Kasumi-1 (cell line): Measurements from ENCODE around the gene FAM217B.

Experiments used
- DNase-seq, 2 experiments: peaks; one replicate each; lab custom pipeline; 2025; lab: John Stamatoyannopoulos, UW

The FAM217B gene, protein sequence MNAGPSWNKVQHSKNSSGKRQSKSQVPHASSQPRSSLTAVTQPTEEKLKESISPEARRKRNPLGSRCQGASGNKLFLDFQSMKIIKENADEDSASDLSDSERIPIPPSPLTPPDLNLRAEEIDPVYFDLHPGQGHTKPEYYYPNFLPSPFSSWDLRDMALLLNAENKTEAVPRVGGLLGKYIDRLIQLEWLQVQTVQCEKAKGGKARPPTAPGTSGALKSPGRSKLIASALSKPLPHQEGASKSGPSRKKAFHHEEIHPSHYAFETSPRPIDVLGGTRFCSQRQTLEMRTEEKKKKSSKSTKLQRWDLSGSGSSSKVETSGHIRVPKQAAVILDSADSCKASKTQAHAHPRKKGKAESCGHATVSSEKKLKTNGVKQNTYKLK

DNA sequence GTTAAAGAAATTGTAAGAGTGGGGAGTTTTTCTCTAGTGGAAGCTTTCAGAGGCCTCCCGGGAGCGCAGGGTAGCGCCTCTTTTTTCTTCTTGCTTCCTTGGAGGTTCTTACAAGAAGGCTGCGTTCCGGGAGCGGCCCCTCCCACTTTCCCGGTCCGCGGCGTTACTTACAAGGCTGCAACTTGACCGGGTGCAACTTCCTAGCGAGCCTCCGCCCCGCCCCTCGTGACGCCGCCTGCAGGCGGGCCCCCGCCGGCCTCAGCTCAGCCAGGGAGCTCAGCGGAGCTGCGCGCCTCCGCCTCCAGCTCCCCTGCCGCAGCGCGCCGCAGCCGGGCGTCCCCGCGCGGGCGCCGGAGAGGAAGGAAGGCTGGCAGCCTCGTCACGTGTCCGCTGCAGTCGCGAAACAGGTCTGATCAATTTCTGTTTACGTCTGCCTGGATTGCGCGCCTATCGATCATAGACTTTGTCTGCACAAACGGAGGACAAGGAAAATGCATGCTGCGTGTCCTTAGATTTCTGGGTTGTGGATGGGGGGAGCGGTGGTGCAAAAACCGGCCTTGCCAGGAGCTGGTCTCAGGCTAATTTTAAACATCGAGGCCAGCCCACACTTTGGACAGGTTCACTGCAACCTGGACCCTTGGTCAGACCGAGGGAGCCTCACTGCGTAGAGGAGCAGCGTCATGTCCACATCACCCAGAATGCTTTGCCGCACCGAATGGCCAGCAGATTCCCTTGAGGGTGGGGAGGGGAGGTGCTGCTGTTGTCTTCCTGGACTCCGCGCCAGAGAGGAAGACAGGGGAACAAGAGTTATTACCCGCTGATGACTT, at the start of gene FAM217B, which contains the start of gene PPP1R3D:
Gene FAM217B (plus strand): TSS at position 261 of the 827 bp plus-strand sequence. CDS start 3,555 bp downstream, outside the sequence.
Gene PPP1R3D (minus strand): TSS at position 177 of the 827 bp plus-strand sequence. CDS start 374 bp downstream, outside the sequence.
- DNase-seq: peak; percentile 92 to 94

DNA sequence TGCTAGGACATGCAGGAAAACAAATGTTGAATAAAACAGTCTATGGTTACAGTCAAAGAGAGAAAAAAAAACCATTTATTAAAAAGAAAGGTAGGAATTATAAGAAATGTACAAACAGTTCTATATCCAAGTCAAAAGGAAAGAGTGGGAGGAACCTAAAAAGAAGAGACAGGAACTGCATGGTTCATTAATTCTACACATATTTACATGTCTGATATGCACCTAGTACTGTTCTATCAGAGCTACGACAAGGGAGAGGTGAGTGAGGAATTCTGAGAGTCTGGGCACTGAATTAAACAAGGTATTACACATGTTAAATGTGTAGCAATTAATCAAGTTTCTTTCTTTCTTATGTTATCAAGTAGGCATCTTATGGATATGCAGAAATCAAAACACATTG, 48.6 kb upstream of the FAM217B start:
- no peak for DNase-seq

DNA sequence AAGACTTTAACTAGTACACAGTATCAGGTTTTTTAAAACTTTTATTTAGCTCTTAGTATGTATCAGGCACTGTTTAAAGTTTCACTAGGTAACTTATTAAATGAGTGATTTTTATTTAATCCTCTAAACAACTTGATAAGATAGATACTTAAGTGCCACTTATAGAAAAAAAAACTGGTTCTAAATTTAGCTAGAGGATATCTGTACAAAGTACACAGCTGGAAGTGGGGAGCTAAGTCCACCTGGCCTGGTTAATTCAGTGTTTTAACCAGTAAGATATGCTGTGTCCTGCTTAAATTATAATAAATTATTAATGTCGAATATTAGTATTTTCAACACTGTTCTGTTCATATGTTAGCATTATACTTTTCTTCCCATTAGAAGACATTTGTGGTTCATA, 44.3 kb upstream of the FAM217B start:
- DNase-seq: no peak

DNA sequence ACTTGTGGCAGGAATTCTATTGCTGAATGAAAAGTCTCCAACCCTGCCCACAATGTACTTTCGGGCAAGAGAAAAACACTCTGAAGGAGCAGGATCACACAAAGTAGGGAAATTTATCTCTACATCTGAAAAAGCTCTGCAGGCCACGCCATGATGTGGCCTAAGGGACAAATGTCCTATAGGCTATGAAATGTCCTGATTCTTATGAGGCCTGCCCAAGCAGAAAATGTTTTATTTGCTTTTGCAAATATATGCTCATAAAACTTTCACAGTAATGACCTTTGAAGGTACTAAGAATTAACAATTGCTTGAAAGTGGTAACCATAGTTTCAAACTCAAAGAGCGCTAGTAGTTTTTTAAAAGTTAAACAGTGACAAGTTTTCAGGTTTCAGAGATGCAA, 37.7 kb upstream of the FAM217B start:
- no peak for DNase-seq

DNA sequence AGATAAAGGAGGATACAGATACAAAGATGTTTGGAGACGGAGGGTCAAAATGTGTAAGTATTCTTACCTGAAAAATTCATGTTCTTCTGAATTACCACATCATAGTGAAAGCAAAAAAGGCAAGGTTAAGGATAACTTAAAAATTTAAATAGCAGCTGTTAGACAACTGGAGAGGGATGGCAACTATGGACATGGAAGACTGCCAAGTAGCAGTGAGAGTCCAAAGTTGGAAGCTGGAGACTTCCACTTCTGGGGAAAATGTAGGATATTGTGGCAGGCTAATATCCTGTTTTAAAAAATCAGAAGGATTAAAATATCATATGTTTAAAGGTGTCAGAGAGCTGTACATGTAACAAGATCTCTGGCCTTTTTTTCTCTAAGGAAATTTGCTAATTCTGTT, 36.6 kb upstream of the FAM217B start:
- DNase-seq: no peak

DNA sequence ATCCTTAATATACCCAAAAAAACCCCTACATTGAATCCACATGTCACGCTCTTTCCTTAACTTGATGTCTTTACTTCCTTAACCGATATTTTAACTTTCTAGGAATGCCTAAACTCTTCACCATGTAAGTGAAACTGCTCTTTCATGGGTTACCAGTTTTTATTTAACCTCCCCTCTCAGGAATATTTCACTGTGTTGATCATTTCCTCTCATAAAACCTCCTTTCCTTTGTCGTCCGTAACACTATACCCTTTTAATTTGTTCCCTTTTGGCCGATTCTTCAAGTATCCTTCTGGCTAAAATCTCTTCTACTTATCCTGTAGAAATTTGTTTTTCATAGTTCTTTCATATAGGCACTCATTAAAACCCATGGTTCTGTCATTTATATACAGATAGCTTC, 31.3 kb upstream of the FAM217B start:
- no peak for DNase-seq

DNA sequence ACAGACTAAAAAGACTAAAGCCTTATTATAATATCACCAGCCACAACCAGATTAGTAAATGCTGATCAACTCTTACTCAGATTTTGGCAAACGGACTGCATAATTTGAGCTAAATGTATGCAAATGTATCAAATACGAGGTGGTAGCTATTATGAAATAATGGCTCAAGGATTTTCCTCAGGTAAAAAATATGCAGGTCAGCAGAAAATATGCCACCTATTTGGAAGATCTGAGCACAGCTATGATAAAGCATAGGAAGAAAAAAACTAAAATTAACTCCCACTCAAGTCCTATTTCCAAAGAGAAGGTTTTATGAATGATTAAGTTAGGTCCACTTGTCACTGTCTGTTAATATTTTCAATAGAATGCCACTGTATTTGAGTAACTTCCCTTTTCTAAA, 29.1 kb upstream of the FAM217B start:
- DNase-seq: no peak

DNA sequence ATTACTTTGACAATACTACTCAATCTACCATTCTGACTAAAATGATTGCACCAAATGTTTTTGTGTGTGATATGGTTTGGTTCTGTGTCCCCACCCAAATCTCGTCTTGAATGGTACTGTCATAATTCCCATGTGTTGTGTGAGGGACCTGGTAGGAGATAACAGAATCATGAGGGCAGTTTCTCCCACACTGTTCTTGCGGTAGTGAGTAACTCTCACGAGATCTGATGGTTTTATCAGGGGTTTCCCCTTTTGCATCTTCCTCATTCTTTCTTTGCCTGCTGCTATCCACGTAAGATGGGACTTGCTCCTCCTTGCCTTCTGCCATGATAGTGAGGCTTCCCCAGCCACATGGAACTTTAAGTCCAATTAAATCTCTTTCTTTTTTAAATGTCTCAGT, 27.6 kb upstream of the FAM217B start:
- peak in 1 of 2 experiments; percentile 9 for DNase-seq

DNA sequence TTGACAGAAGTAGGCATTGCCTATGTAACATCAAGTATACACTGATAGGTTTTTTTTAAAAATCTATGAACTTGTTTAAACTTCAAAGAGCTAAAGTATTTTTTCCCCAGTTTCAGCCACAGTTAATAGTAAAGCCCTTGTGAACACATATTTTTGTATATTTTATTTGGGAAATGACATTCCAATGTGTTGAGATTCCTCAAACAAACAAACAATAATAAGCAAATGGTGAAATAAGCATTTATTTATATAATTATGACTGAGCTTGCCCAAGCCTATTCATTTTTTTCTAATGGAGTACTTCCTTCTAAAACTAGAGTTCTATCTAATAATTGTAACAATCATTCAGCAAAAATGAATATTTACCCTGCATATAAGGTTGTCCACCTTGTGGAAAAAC, 19.2 kb upstream of the FAM217B start:
- DNase-seq: no peak

DNA sequence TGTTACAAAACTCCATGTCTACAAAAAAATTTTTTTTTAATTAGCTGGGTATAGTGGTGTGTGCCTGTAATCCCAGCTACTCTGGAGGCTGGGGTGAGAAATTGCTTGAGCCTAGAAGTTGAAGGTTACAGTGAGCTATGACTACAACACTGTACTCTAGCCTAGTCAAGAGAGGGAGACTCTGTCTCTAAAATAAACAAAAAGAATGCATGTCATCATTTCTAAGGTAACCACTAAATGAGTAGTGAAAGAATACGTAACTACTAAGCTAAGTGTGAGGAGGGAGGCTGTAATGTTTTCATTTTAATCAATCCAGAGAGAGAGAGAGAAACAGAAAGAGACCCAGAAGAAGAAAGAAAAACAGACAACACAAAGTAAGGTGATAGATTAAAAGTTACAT, 16.7 kb upstream of the FAM217B start:
- DNase-seq: no peak

DNA sequence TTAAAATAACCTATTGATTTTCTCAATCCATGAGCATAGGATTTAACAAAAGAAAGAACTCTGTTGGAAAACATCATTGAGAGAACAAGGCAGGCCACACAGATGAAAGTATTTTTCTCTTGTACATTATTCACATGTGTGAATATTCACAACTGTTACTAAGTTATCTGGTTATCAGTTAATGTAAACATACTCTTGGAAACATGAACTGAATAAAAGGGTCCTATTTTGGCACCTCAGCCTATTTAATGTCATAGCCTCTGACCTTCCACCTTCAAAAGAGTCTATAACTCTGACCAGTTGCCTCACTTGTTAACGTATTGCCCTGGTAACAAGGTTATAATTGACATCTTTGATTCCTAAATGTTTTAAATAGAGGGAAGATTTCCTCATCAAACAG, 14.8 kb upstream of the FAM217B start:
- no peak for DNase-seq

DNA sequence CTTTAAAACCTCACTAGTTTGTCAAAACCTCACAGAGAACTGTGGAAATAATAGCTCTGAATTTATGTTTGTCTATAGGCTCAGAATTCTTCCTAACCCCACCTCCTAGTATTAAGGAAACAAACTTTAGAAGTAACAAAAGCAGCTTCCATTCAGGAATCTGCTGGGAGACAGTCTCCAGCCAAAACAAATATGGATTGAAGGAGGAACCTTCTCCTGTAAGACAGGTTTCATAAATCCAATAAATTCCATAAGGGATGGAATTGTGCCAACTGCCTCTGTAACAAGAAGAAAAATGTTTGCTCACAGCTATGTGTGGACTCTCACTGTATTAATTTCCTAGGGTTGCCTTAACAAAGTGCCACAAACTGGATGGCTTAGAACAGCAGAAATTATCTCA, 14.3 kb upstream of the FAM217B start:
- DNase-seq: no peak

DNA sequence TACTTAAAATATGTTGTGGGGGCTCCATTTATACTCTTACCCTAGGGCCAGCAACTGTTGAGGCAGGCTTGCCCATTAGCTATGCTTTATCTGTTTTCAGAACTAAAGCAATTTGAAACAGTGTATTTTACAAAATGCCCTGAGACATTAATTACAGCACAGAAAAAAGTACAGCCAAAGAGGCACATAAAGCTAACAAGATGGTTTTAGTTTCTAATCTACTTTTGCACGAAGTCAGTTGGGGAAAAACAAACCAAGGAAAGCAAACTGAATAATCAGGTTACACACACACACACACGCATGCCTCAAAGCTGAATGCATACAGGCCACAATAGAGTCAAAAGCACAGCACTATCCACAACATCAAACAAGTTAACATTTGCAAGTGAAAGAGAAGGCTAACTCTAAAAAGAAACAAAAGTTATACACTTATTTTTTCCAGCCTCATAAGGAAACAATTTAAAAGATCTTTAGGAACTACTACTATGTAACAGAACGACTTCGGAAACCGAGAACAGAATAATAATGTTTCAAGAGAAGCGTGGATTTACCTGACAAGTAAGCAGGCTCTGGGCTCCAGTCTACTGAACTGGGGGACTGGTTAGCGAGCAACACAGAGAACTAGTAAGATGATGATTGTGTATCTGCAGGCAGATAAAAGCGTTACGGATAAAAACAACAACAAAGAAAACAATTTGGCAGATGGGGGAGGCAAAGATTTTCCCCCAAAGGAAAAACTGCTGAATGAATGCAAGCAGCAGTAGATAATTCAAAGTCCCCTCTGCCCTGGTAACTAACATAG, 8.5 kb upstream of the FAM217B start:
- no peak for DNase-seq

DNA sequence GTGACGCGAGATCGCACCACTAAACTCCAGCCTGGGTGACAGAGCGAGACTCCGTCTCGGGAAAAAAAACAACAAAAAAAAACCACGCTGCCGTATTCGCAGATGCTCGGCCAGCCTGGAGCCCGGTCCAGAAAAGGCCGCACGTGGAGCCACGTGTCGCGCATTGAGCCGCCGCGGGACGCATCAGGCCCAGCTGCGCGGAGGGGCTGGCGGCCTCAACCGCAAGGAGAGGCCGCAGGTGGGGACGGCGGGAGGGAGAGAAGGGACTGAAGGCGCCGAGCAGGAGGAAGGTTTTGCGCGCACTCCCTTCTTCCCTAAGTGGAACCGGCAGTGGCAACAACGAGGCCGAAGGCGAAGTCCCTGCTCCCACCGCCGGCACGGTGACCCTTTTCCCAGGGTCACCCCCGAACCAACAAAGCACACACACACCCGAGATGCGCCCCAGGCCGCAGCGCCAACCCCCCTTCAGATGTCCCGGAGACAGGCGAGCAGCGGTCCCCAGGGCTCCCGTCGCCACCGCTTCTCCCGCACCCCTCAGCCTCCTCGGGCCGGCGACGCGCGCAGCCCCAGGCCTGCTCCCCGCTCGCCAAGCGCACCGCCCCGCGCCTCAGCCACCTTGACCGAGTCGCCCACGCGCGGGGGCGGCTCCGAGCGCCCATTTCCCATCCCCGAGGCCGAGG, 7.4 kb upstream of the FAM217B start:
- DNase-seq: no peak

DNA sequence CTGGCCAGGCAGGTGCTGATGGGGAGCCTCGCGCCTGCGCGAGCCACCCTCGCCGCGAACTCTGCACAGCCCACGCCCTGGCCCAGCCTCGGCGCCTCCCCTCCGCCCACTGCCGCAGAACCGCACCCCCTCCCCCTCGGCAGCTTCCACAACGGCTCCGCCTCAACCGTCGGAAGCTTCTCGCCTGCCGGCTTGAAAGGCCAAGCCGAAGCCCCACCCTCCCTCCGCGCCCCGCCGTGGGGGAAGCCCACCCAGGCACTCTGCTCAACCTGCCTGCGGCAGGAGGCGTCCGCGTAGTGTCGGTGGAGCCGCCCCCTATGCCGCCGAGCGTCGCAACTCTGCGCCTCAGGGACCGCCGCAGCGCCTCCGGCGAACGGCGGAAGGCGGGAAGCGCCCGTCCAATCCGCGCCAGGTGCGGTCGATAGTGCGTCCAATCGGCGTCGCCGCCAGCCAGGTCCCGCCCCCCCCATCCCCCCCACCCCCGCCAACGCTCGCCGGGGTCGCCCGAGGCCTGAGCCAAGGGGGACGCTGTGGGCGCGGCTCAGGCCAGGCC, 6.8 kb upstream of the FAM217B start, which contains the start of gene SYCP2:
Gene SYCP2 (minus strand): TSS at position 342 of the 553 bp plus-strand sequence. CDS start 11,224 bp downstream, outside the sequence.
- peak; percentile 43 to 45 for DNase-seq

DNA sequence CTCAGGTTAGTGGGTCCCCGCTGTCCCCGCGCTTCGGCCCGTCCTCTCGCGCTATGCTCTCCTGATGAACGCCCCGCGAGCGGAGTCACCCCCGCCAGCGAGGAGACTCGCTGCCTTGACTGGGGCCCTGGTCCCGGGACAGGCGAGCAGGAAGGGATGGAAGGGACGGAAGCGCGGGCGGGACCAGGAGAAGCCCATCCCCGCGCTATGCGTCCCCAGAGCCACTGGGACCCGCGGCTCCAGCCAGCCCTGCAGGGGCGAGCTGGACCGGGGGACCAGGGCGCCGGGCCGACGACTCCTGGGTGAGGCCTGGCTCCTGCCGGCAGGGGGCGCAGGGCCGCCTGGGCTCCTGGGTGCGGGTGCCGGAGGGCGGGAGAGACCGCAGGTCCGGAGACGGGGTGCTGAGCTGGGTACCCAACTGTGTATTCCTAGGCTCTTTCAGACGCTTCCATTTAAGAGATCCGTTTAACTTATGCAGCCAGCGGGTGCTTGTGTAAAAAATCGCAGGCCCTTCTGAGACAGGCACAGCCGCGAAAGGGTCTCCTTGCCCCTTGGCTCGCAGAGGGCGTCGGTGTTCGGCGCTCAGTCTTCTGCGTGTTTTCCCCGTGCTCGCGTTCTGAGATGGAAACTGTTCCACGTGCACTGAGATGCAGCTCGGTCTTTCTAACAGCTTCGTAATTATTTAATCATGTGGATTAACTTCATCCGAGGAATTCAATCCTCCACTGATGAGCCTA, 6.2 kb upstream of the FAM217B start:
- peak; percentile 62 to 72 for DNase-seq

DNA sequence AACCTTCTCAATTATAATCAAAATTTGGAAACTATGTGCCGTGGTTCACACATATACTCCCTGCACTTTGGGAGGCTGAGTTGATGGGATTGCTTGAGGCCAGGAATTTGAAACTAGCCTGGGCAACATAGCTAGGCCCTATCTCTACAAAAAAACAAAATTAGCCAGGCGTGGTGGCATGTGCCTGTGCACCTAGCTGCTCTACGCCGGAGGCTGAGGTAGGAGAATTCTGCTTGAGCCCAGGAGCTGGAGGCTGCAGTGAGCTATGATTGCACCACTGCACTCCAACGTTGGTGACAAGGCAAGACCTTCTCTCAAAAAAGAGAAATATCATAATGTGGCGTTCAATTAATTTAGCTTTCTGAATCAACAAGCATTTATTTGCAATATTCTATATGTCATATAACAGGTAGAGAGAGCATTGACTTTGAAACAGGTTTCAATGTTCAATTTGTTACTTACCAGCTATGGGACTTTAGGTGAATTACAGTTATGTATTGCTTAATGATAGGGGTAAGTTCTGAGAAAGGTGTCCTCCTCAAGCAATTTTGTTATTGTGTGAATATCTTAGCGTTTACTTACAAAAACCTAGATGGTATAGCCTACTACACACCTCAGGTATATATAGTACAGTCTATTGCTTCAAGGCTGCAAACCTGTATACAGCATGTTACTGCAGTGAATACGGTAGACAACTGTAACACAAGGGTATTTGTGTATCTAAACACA, 4.6 kb upstream of the FAM217B start:
- no peak for DNase-seq

DNA sequence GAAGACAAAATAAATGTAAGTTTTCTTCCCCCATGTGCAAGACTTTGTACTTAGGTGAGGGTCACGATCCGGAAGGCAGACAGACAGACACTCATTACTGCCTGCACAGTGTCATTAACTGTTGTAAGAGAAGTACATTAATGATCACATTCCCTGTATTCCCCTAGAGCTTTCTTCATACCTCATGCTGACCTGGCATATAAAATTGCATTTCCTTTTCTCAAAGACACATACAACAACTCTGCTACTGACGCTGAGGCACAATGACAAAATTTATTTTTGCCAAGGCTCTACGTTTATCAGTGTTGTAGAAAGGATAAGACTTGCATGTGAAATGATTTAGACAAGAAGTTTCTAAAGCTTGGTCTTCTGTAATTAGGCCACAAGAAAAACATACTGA, 3.8 kb upstream of the FAM217B start:
- DNase-seq: no peak

DNA sequence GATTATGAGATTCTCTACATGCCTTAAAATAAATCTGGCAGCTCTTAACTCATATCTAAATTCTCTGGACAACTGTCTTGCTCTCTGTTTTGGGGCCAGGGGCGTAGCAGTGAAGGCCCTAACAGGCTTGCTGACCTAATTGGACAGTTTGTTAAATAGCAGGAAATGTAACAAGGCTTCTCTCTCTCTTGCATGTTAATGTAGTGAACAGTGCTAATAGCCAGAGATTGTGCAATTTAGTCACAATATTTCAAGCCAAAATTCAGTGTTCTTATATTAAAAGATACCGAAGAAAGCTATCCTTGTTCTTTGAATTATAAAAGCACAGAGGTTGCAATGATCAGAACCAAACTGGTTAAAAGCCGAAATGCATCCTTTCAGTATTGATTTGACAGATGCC, 3.0 kb upstream of the FAM217B start:
- no peak for DNase-seq

DNA sequence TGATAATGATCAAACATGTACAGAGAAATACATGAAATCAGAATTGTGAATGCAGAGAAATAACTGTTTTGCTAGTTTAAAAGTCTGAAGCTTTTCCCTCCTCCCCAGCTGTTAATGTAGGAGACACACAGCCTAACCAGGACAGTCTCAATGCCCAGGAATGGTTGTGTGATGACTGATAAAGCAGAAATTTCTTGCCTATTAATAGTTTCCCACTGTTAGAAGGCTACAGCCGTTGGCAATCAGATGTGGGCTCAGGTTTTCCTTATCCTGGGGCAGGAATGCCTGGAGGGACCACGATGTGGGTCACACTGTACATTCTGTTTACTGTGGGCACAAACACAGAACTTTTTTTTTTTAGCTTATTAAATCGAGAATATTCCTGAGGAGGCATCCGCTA, 2.0 kb upstream of the FAM217B start:
- no peak for DNase-seq
